KMS-11 (cell line): ENCODE results near the gene FOXJ3.

Source experiments
- H2AFZ ChIP-seq: fragments of 200-600 bp; sonication (generic); 2 replicates; pipeline ENCODE4 v1.6.1; 2016; ENCODE audit warnings: antibody characterized with exemption, mixed run types, low read depth
- H3K27ac ChIP-seq: fragments of 200-600 bp; sonication (generic); 2 replicates; pipeline ENCODE4 v1.6.1; 2016; ENCODE audit warnings: mild to moderate bottlenecking, mixed run types
- H3K27me3 ChIP-seq: fragments of 200-600 bp; sonication (generic); 2 replicates; pipeline ENCODE4 v1.6.1; 2017; ENCODE audit warnings: mild to moderate bottlenecking, low read depth, mixed run types, moderate library complexity; ENCODE audit not compliant: insufficient read depth
- H3K36me3 ChIP-seq: fragments of 200-600 bp; sonication (generic); 2 replicates; pipeline ENCODE4 v1.6.1; 2017; ENCODE audit warnings: mild to moderate bottlenecking, mixed run types; ENCODE audit not compliant: insufficient read depth
- H3K4me1 ChIP-seq: fragments of 200-600 bp; sonication (generic); 2 replicates; pipeline ENCODE4 v1.6.1; 2016; ENCODE audit warnings: mild to moderate bottlenecking, low read depth, mixed run types; ENCODE audit not compliant: poor library complexity, severe bottlenecking
- H3K4me2 ChIP-seq: fragments of 200-600 bp; sonication (generic); 2 replicates; pipeline ENCODE4 v1.7.0; 2016; ENCODE audit warnings: mild to moderate bottlenecking, mixed run types
- H3K4me3 ChIP-seq: fragments of 200-600 bp; sonication (generic); IDR thresholded peaks from 2 replicates; pipeline ENCODE4 v1.6.1; 2017; ENCODE audit warnings: low read depth, low read length, mixed read lengths; ENCODE audit not compliant: insufficient read depth
- H3K79me2 ChIP-seq: fragments of 200-600 bp; sonication (generic); 2 replicates; pipeline ENCODE4 v1.6.1; 2016; ENCODE audit warnings: low read depth, mixed run types; ENCODE audit not compliant: insufficient read depth
- H3K9ac ChIP-seq: fragments of 200-600 bp; sonication (generic); 2 replicates; pipeline ENCODE4 v1.6.1; 2016; ENCODE audit warnings: mild to moderate bottlenecking, mixed run types
- H4K20me1 ChIP-seq: fragments of 200-600 bp; sonication (generic); 2 replicates; pipeline ENCODE4 v1.6.1; 2016; ENCODE audit warnings: mild to moderate bottlenecking, mixed run types; ENCODE audit not compliant: insufficient read depth
- CTCF ChIP-seq: fragments of 200-600 bp; sonication (generic); conservative IDR thresholded peaks from 2 replicates; pipeline ENCODE4 v1.6.1; 2017; ENCODE audit warnings: low read depth, mild to moderate bottlenecking, antibody characterized with exemption, low read length, moderate library complexity, mixed read lengths

FOXJ3 gene

GRCh38 chr1:42372796-42373195 lies 37.8 kb upstream of the FOXJ3 start:
- Histone ChIP-seq H3K9ac (no peak overlapping the region), H2AFZ (no peak overlapping the region), H3K36me3 (no peaks in the 10 kb centered on the region), H4K20me1 (no peaks in the 10 kb centered on the region), H3K4me3 (no peak overlapping the region), H3K27me3 (no peaks in the 10 kb centered on the region), H3K79me2 (no peaks in the 10 kb centered on the region), H3K4me1 (no peaks in the 10 kb centered on the region), H3K4me2 (no peak overlapping the region), H3K27ac (no peak overlapping the region)
- TF ChIP-seq CTCF: no peak

DNA sequence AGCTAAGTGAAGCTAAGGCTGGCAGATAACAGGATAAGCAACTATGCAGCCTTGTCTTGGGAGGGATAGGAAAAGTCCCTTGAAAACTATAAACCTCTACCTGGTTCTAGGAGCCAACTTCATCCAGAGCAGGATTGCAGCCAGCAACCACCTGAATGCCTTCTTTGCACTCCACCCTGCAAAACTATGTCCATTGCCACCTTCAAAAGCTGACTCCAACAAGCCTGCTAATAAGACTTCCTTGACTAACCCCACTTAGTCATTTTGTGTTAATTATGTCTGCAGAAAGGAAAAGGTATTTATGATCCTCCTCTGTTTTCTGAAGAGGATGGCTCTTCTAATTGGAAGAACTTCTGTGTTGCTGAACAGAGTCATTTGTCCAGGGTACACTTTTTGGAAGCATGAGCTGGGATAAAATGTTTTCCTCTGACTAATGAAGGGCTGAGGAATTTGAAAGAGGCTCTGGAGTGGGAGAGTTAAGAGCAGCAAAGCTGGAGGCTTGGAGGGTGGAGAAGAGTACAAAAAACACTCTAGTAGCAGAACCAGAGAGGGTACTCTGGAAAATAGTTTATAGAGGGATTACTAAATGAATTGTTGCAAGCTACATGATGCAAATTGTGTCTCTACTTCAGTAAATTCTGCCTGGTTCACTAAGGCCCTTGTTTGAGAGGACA lies 36.0 kb upstream of the FOXJ3 start:
- no peaks in the 10 kb centered on the region for H3K27me3 ChIP-seq
- no peaks in the 10 kb centered on the region for H3K36me3 ChIP-seq
- no peak overlapping the region for H3K4me3 ChIP-seq
- H3K4me2 ChIP-seq: no peak overlapping the region
- no peak overlapping the region for H3K9ac ChIP-seq
- no peak overlapping the region for H2AFZ ChIP-seq
- H3K27ac ChIP-seq: no peak overlapping the region
- no peaks in the 10 kb centered on the region for H3K79me2 ChIP-seq
- TF ChIP-seq CTCF: no peak
- H3K4me1 ChIP-seq: no peaks in the 10 kb centered on the region
- no peaks in the 10 kb centered on the region for H4K20me1 ChIP-seq

GRCh38 chr1:42369471-42369870 lies 34.4 kb upstream of the FOXJ3 start:
- no peak overlapping the region for H3K4me3 ChIP-seq
- no peaks in the 10 kb centered on the region for H3K4me1 ChIP-seq
- H3K79me2 ChIP-seq: no peaks in the 10 kb centered on the region
- no peak overlapping the region for H3K9ac ChIP-seq
- TF ChIP-seq CTCF: no peak
- no peaks in the 10 kb centered on the region for H3K36me3 ChIP-seq
- H4K20me1 ChIP-seq: no peaks in the 10 kb centered on the region
- H3K27ac ChIP-seq: no peak overlapping the region
- no peaks in the 10 kb centered on the region for H3K27me3 ChIP-seq
- no peak overlapping the region for H2AFZ ChIP-seq
- no peak overlapping the region for H3K4me2 ChIP-seq

GRCh38 chr1:42368096-42368795 lies 33.2 kb upstream of the FOXJ3 start:
- no peak overlapping the region for H3K4me3 ChIP-seq
- H3K27me3 ChIP-seq: no peaks in the 10 kb centered on the region
- no peak overlapping the region for H2AFZ ChIP-seq
- no peaks in the 10 kb centered on the region for H4K20me1 ChIP-seq
- no peak for TF ChIP-seq CTCF
- no peak overlapping the region for H3K9ac ChIP-seq
- no peaks in the 10 kb centered on the region for H3K36me3 ChIP-seq
- H3K79me2 ChIP-seq: no peaks in the 10 kb centered on the region
- no peaks in the 10 kb centered on the region for H3K4me1 ChIP-seq
- no peak overlapping the region for H3K4me2 ChIP-seq
- no peak overlapping the region for H3K27ac ChIP-seq
